Loucy (cell line): ENCODE results near the gene BANK1.

ENCODE experiments used
- EZH2phosphoT487 ChIP-seq: fragments of 200-600 bp; IDR thresholded peaks from 2 replicates; pipeline ENCODE4 v1.6.1; 2018; ENCODE audit warnings: antibody characterized with exemption, mild to moderate bottlenecking, moderate library complexity, borderline replicate concordance
- TF ChIP-seq, protein P1 (sequence below): fragments of 200-600 bp; sonication (generic); conservative IDR thresholded peaks from 2 replicates; pipeline ENCODE4 v1.5.1; 2014; ENCODE audit warnings: mild to moderate bottlenecking, antibody characterized with exemption, low read length

DNA sequence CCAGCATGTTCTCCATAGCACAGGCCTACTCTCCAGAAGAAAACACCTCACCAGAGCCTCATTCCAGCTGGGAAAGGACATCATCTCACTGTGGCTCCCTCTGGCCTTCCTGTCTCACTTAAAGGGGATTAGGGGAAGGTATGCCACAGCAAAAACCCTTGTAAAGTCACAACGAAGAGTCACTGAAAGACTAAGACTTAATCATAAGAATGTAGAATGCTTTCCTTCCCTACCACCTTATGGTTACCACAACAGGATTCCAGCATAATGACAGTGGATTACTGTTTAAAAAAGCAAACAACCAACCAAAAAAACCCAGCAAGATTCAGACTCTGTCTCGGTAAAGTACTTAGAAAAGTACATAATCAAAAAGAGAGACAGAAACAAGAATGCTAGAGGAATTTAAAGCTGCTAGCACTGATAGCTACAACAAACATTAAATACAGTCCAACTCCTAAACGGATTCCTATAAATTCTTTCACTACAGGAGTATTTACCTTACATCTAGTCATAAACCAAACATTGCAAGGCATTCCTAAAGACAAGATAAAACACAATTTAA lies 75.1 kb downstream of the BANK1 start:
- TF ChIP-seq EZH2phosphoT487, result no peak
- TF ChIP-seq, protein P1, sequence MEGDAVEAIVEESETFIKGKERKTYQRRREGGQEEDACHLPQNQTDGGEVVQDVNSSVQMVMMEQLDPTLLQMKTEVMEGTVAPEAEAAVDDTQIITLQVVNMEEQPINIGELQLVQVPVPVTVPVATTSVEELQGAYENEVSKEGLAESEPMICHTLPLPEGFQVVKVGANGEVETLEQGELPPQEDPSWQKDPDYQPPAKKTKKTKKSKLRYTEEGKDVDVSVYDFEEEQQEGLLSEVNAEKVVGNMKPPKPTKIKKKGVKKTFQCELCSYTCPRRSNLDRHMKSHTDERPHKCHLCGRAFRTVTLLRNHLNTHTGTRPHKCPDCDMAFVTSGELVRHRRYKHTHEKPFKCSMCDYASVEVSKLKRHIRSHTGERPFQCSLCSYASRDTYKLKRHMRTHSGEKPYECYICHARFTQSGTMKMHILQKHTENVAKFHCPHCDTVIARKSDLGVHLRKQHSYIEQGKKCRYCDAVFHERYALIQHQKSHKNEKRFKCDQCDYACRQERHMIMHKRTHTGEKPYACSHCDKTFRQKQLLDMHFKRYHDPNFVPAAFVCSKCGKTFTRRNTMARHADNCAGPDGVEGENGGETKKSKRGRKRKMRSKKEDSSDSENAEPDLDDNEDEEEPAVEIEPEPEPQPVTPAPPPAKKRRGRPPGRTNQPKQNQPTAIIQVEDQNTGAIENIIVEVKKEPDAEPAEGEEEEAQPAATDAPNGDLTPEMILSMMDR, result no peak
